Measurements from ENCODE around the gene C19orf53. TPM values are rescaled to one million over a fixed set of nuclear protein-coding genes. Genes with fewer than 3 reads are reported as not detected.

The C19orf53 gene
- total RNA-seq, 1 experiment from 2014 or later = 115 TPM

- H3K4me1 ChIP-seq (ENCODE audit: control insufficient read depth in 1 of 2, insufficient read depth in 2 of 2, low read length in 2 of 2) = peaks cover 3 to 15% of the 10 kb centered on the region in 2 experiments
- no TSS peak for BruUV-seq (replicated peaks)
- no peaks in the 10 kb centered on the region for H3K9me2 ChIP-seq (ENCODE audit: insufficient read depth)
- no peak overlapping the region for H2AFZ ChIP-seq (ENCODE audit: low read depth, low read length, poor library complexity, severe bottlenecking)
- no peaks in the 10 kb centered on the region for H4K20me1 ChIP-seq (ENCODE audit: insufficient read depth)
- intact Hi-C loops (cut with micrococcal nuclease) = no loop called here
- DNase-seq (ENCODE audit: low read depth, low spot score) (no peak), ATAC-seq (no peak)
- no peaks in the 10 kb centered on the region for H3K27me3 ChIP-seq (ENCODE audit: insufficient read depth, low read length)
- no peak overlapping the region for H3K9ac ChIP-seq (ENCODE audit: low read length)
- H3K4me3 ChIP-seq (replicated peaks in 1 of 2; ENCODE audit: low read depth in 1 of 2, low read length in 2 of 2) = no peak overlapping the region
- no peaks in the 10 kb centered on the region for H3K9me3 ChIP-seq (ENCODE audit: control insufficient read depth in 1 of 2, insufficient read depth in 1 of 2, low read depth in 1 of 2, low read length in 2 of 2)
- ChIA-PET POLR2A (interaction anchor here (1.2 kb wide), 1 partner anchor 9 kb away, joined by 5 read pairs; no protein-coding TSS in a partner anchor), CTCF (interaction anchor here (1.4 kb wide), 1 partner anchor 8 kb away, joined by 3 read pairs; no protein-coding TSS in a partner anchor), RAD21 (ENCODE audit: low non-redundant PET in 1 of 2, low total read pairs in 2 of 2, uncharacterized antibody in 2 of 2, unreplicated experiment in 2 of 2) (no interaction called here)
- no peak overlapping the region for H3K27ac ChIP-seq (ENCODE audit: low read depth, low read length)
- H3K4me2 ChIP-seq (ENCODE audit: low read length) = no peak overlapping the region
- no peak for TF ChIP-seq YY1 (IDR thresholded peaks at IDR 0.05; ENCODE audit: extremely low read depth, insufficient replicate concordance, low read depth, low read length)
- TF ChIP-seq RAD21 (IDR thresholded peaks at IDR 0.05; ENCODE audit: low read depth) = no peak
- no peak for TF ChIP-seq SRF (IDR thresholded peaks at IDR 0.05; ENCODE audit: low read depth)
- TF ChIP-seq POLR2AphosphoS5 (IDR thresholded peaks at IDR 0.05; ENCODE audit: low read depth, low read length) = no peak
- TF ChIP-seq TCF7L2 (IDR thresholded peaks at IDR 0.05; ENCODE audit: borderline replicate concordance, extremely low read depth, insufficient read depth, insufficient read length) = no peak
- no peaks in the 10 kb centered on the region for H3K36me3 ChIP-seq (ENCODE audit: control insufficient read depth in 1 of 2, insufficient read depth in 2 of 2, low read length in 2 of 2)
- H3K79me2 ChIP-seq (ENCODE audit: insufficient read depth, low read length) = no peaks in the 10 kb centered on the region
Measured at GRCh38 chr19:13826652-13827235, 52.5 kb downstream of the C19orf53 start.

GRCh38 chr19:13827656-13828055 lies 53.4 kb downstream of the C19orf53 start:
- no peaks in the 10 kb centered on the region for H3K36me3 ChIP-seq (ENCODE audit: control insufficient read depth in 1 of 2, insufficient read depth in 2 of 2, low read length in 2 of 2)
- no peaks in the 10 kb centered on the region for H3K9me2 ChIP-seq (ENCODE audit: insufficient read depth)
- ChIA-PET RAD21 (ENCODE audit: low non-redundant PET in 1 of 2, low total read pairs in 2 of 2, uncharacterized antibody in 2 of 2, unreplicated experiment in 2 of 2) (no interaction called here), POLR2A (interaction anchor here (1.2 kb wide), 1 partner anchor 8 kb away, joined by 5 read pairs; no protein-coding TSS in a partner anchor), CTCF (no interaction called here)
- no peaks in the 10 kb centered on the region for H3K9me3 ChIP-seq (ENCODE audit: control insufficient read depth in 1 of 2, insufficient read depth in 1 of 2, low read depth in 1 of 2, low read length in 2 of 2)
- no peak overlapping the region for H3K9ac ChIP-seq (ENCODE audit: low read length)
- no peak overlapping the region for H3K27ac ChIP-seq (ENCODE audit: low read depth, low read length)
- no peak overlapping the region for H2AFZ ChIP-seq (ENCODE audit: low read depth, low read length, poor library complexity, severe bottlenecking)
- no peak overlapping the region for H3K4me3 ChIP-seq (replicated peaks in 1 of 2; ENCODE audit: low read depth in 1 of 2, low read length in 2 of 2)
- ATAC-seq (no peak), DNase-seq (ENCODE audit: low read depth, low spot score) (no peak)
- intact Hi-C loops (cut with micrococcal nuclease) = no loop called here
- TF ChIP-seq ATF3 (IDR thresholded peaks at IDR 0.05) = no peak
- no peak for TF ChIP-seq RAD21 (IDR thresholded peaks at IDR 0.05; ENCODE audit: low read depth)
- TF ChIP-seq CBX3 (IDR thresholded peaks at IDR 0.05; ENCODE audit: low read depth) = no peak
- TF ChIP-seq ELF1 (IDR thresholded peaks at IDR 0.05; ENCODE audit: borderline replicate concordance, low read depth) = no peak
- no peak for TF ChIP-seq CEBPB (IDR thresholded peaks at IDR 0.05; ENCODE audit: low read depth)
- no peak for TF ChIP-seq ZNF274 (IDR thresholded peaks at IDR 0.05; ENCODE audit: low read depth, low read length)
- no peak for TF ChIP-seq SP1 (IDR thresholded peaks at IDR 0.05; ENCODE audit: low read depth)
- peaks cover 3 to 15% of the 10 kb centered on the region in 2 experiments; a peak in 3 of 4 replicates for H3K4me1 ChIP-seq (ENCODE audit: control insufficient read depth in 1 of 2, insufficient read depth in 2 of 2, low read length in 2 of 2)
- BruUV-seq (replicated peaks) = no TSS peak
- no peak overlapping the region for H3K4me2 ChIP-seq (ENCODE audit: low read length)
- no peaks in the 10 kb centered on the region for H3K27me3 ChIP-seq (ENCODE audit: insufficient read depth, low read length)
- no peaks in the 10 kb centered on the region for H4K20me1 ChIP-seq (ENCODE audit: insufficient read depth)
- H3K79me2 ChIP-seq (ENCODE audit: insufficient read depth, low read length) = no peaks in the 10 kb centered on the region

Other genes with a start within 250 kb of the C19orf53 start
- 19.6 TPM for gene MRI1, start 9.9 kb upstream of the C19orf53 start, total RNA-seq (2021; ENCODE audit: unreplicated experiment)
- 9.8 TPM for gene ZSWIM4, start 21.0 kb downstream of the C19orf53 start, total RNA-seq (2021; ENCODE audit: unreplicated experiment)
- not detected for gene NANOS3, start 102.7 kb downstream of the C19orf53 start, total RNA-seq (2021; ENCODE audit: unreplicated experiment)
- gene BRME1, start 131.7 kb downstream of the C19orf53 start, total RNA-seq (2021; ENCODE audit: unreplicated experiment) = 1.7 TPM
- gene CC2D1A, start 131.7 kb downstream of the C19orf53 start, total RNA-seq (2021; ENCODE audit: unreplicated experiment) = 51.5 TPM
- gene PODNL1, start 164.0 kb downstream of the C19orf53 start, total RNA-seq (2021; ENCODE audit: unreplicated experiment) = 0.71 TPM
- 46.2 TPM for gene DCAF15, start 178.1 kb downstream of the C19orf53 start, total RNA-seq (2021; ENCODE audit: unreplicated experiment)
- gene RFX1, start 231.9 kb downstream of the C19orf53 start, total RNA-seq (2021; ENCODE audit: unreplicated experiment) = 16.3 TPM

Data from HCT116 (cell line).